Endothelial cell of umbilical vein (primary cell): Measurements from ENCODE around the gene CAT. TPM values are rescaled to one million over a fixed set of nuclear protein-coding genes. Genes with fewer than 3 reads are reported as not detected.

Source experiments
- BruUV-seq: library from RNA; stranded (reverse); fragments of 400-500 nt; replicated peaks from 2 replicates; lab custom pipeline; 2021; lab: Mats Ljungman, UMichigan
- CTCF ChIA-PET: fragments of 300-600, 350-600 bp; sonication (Branson Sonifier 250); formaldehyde crosslinking; loops from one replicate; lab custom pipeline; 2021; ENCODE audit warnings: antibody characterized with exemption, inconsistent platforms; lab: Charles Lee
- POLR2A ChIA-PET: fragments of 300-600, 350-600 bp; sonication (Branson Sonifier 250); formaldehyde crosslinking; loops from one replicate; lab custom pipeline; 2021; ENCODE audit warnings: antibody characterized with exemption, inconsistent platforms; lab: Charles Lee
- DNase-seq: peaks from one replicate; pipeline ENCODE4 v3.0.0-alpha.2; 2011; ENCODE audit warnings: low read depth, low spot score
- FAIRE-seq: peaks from 2 replicates; lab custom pipeline; 2011; peaks lifted over from hg19 to GRCh38; lab: Jason Lieb, UNC
- H2AFZ ChIP-seq: 2 replicates; pipeline ENCODE4 v1.6.0; 2012; ENCODE audit warnings: low read depth, low read length, control low read depth, inconsistent platforms
- H3K27ac ChIP-seq: 2 replicates; pipeline ENCODE4 v1.5.1; 2011; ENCODE audit warnings: low read depth, mild to moderate bottlenecking, control low read depth, low read length, moderate library complexity; ENCODE audit not compliant: insufficient read depth
- H3K27me3 ChIP-seq, 2 experiments: 2 replicates each; pipeline versions ENCODE4 v1.6.0 to v1.6.1; 2011; ENCODE audit warnings: low read length in 2 of 2, mixed read lengths in 1 of 2; ENCODE audit not compliant: control insufficient read depth in 2 of 2, insufficient read depth in 2 of 2
- H3K36me3 ChIP-seq, 2 experiments: 2 replicates in 1 of 2; 3 replicates in 1 of 2; pipeline ENCODE4 v1.5.1; 2011; ENCODE audit warnings: low read length in 2 of 2, mild to moderate bottlenecking in 1 of 2, moderate library complexity in 1 of 2; ENCODE audit not compliant: control insufficient read depth in 2 of 2, insufficient read depth in 2 of 2; ENCODE audit errors: extremely low read depth in 1 of 2
- H3K4me1 ChIP-seq: 3 replicates; pipeline ENCODE4 v1.5.1; 2011; ENCODE audit warnings: mild to moderate bottlenecking, low read length; ENCODE audit not compliant: control insufficient read depth, insufficient read depth; ENCODE audit errors: extremely low read depth
- H3K4me2 ChIP-seq: 2 replicates; pipeline ENCODE4 v1.6.1; 2011; ENCODE audit warnings: low read length, control low read depth, mixed read lengths; ENCODE audit not compliant: insufficient read depth
- H3K4me3 ChIP-seq, 3 experiments: fragments of 200-600 bp in 1 of 3; sonication (generic), shearing (Covaris generic) in 1 of 3; replicated peaks in 1 of 3; 2 replicates each; pipeline ENCODE4 v1.5.1; 2011 to 2016; ENCODE audit warnings: control low read depth in 3 of 3, low read length in 3 of 3, mild to moderate bottlenecking in 2 of 3, inconsistent platforms in 1 of 3, low read depth in 1 of 3, moderate library complexity in 1 of 3; ENCODE audit not compliant: insufficient read depth in 1 of 3
- H3K79me2 ChIP-seq: 2 replicates; pipeline ENCODE4 v1.6.0; 2012; ENCODE audit warnings: low read length, inconsistent platforms; ENCODE audit not compliant: control insufficient read depth, insufficient read depth
- H3K9ac ChIP-seq: replicated peaks from 2 replicates; pipeline ENCODE3; 2011; ENCODE audit warnings: low read length, control low read depth; ENCODE audit not compliant: insufficient read depth; ENCODE audit errors: extremely low read depth
- H3K9me1 ChIP-seq: replicated peaks from 3 replicates; pipeline ENCODE4 v1.6.0; 2011; ENCODE audit warnings: mild to moderate bottlenecking, low read length; ENCODE audit not compliant: control insufficient read depth, insufficient read depth; ENCODE audit errors: extremely low read depth
- H3K9me3 ChIP-seq: replicated peaks from 2 replicates; pipeline ENCODE4 v1.5.1; 2012; ENCODE audit warnings: low read length, inconsistent platforms; ENCODE audit not compliant: control insufficient read depth, insufficient read depth
- H4K20me1 ChIP-seq: replicated peaks from 2 replicates; pipeline ENCODE3; 2011; ENCODE audit warnings: mild to moderate bottlenecking, low read length; ENCODE audit not compliant: control insufficient read depth, insufficient read depth; ENCODE audit errors: extremely low read depth
- EZH2 ChIP-seq: IDR thresholded peaks from 2 replicates; pipeline ENCODE4 v1.6.1; 2012; ENCODE audit warnings: borderline replicate concordance, low read depth, mild to moderate bottlenecking, moderate library complexity, low read length, inconsistent platforms; ENCODE audit not compliant: severe bottlenecking
- FOS ChIP-seq: IDR thresholded peaks from 2 replicates; pipeline ENCODE4 v1.6.1; 2011; ENCODE audit warnings: mild to moderate bottlenecking, low read length, moderate library complexity, borderline replicate concordance; ENCODE audit not compliant: insufficient read depth
- GATA2 ChIP-seq: IDR thresholded peaks from 2 replicates; pipeline ENCODE4 v1.7.0; 2011; ENCODE audit warnings: low read depth, mild to moderate bottlenecking, moderate library complexity, mixed read lengths, low read length; ENCODE audit not compliant: insufficient read length, insufficient read depth
- JUN ChIP-seq: IDR thresholded peaks from 2 replicates; pipeline ENCODE4 v1.6.1; 2011; ENCODE audit warnings: borderline replicate concordance, low read depth; ENCODE audit not compliant: insufficient read length, insufficient read depth
- POLR2A ChIP-seq: IDR thresholded peaks from 2 replicates; pipeline ENCODE4 v1.6.1; 2012; ENCODE audit warnings: low read depth, mild to moderate bottlenecking, control low read depth, low read length
- dilution Hi-C: fragments of 300-500 bp; cut with MboI; formaldehyde crosslinking; loops from one replicate; pipeline ENCODE4 v1.15.0; 2019; ENCODE audit warnings: low sequenced_read_pairs; ENCODE audit not compliant: extremely low pct_ligation_motif_present
- intact Hi-C: fragments of 100-400 bp; cut with micrococcal nuclease; formaldehyde crosslinking; loops from one replicate; pipeline ENCODE4 v1.10.0; 2022
- polyA plus RNA-seq, 4 experiments: library from polyadenylated mRNA; depleted of rRNA in 3 of 4; stranded (reverse) in 3 of 4; unstranded in 1 of 4; fragments of >200 nt; gene quantifications; 2 replicates each; pipeline versions ENCODE4 v1.2.1 to v1.2.3, GENCODE V29; 2011 to 2012; ENCODE audit warnings: missing spikeins in 1 of 4
- total RNA-seq: library from RNA; stranded (reverse); gene quantifications from 2 replicates; pipeline ENCODE4 v1.2.3, GENCODE V29; 2021
- TF ChIP-seq, protein P1 (sequence below), 2 donors: IDR thresholded peaks; 1 replicate in 1 of 2; 2 replicates in 1 of 2; pipeline ENCODE4 v1.5.1; 2011; ENCODE audit warnings: low read length in 2 of 2, mild to moderate bottlenecking in 2 of 2, moderate library complexity in 2 of 2, control low read depth in 1 of 2, inconsistent platforms in 1 of 2, low read depth in 1 of 2; ENCODE audit not compliant: insufficient read depth in 1 of 2; ENCODE audit errors: extremely low read depth in 1 of 2

Gene CAT
- total and polyA plus RNA-seq, 2 donors (not counting 3 experiments of a cell fraction or from before 2014, with no cell fraction given) = 32.7 to 50.5 TPM

DNA sequence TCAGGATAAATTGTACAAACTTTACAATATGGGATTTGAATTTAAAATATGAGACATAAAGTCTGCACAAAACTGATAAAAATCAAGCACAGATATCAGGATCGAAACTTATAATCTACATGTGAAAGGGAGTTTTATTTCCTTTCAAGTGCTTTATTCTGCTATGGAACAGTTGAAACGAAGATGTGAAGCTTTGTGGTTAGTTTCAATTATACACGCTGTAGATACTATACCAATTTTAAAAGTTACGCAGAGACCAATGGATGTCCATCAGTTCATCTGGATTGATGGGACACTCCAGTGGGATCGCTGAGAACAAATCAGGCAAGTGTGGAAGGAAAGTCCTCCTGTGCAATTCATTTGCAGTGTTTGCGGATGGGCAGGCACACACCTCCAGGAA lies 34.5 kb upstream of the CAT start:
- Histone ChIP-seq H3K4me2 (no peak overlapping the region), H3K4me3 (no peak overlapping the region), H3K27ac (no peak overlapping the region), H3K27me3 (peaks cover 0 to 3% of the 10 kb centered on the region in 2 experiments), H2AFZ (no peak overlapping the region), H3K36me3 (no peaks in the 10 kb centered on the region), H3K79me2 (no peaks in the 10 kb centered on the region), H4K20me1 (no peaks in the 10 kb centered on the region), H3K9ac (no peak overlapping the region), H3K9me1 (no peaks in the 10 kb centered on the region), H3K4me1 (no peaks in the 10 kb centered on the region), H3K9me3 (no peaks in the 10 kb centered on the region)
- intact Hi-C loops (no loop called here), dilution Hi-C loops (no loop called here)
- no peak for DNase-seq
- TF ChIP-seq FOS (no peak), POLR2A (no peak)
- TF ChIP-seq, protein P1, sequence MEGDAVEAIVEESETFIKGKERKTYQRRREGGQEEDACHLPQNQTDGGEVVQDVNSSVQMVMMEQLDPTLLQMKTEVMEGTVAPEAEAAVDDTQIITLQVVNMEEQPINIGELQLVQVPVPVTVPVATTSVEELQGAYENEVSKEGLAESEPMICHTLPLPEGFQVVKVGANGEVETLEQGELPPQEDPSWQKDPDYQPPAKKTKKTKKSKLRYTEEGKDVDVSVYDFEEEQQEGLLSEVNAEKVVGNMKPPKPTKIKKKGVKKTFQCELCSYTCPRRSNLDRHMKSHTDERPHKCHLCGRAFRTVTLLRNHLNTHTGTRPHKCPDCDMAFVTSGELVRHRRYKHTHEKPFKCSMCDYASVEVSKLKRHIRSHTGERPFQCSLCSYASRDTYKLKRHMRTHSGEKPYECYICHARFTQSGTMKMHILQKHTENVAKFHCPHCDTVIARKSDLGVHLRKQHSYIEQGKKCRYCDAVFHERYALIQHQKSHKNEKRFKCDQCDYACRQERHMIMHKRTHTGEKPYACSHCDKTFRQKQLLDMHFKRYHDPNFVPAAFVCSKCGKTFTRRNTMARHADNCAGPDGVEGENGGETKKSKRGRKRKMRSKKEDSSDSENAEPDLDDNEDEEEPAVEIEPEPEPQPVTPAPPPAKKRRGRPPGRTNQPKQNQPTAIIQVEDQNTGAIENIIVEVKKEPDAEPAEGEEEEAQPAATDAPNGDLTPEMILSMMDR (IDR thresholded peaks at IDR 0.05; ENCODE audit: extremely low read depth in 1 of 2, insufficient read depth in 1 of 2, low read depth in 1 of 2, low read length in 2 of 2) = no peak
- BruUV-seq = no TSS peak
- POLR2A ChIA-PET = no interaction called here
- CTCF ChIA-PET = interaction anchor here (0.9 kb wide), 1 partner anchor 14 kb away, joined by 3 read pairs; no protein-coding TSS in a partner anchor
- FAIRE-seq = no peak

DNA sequence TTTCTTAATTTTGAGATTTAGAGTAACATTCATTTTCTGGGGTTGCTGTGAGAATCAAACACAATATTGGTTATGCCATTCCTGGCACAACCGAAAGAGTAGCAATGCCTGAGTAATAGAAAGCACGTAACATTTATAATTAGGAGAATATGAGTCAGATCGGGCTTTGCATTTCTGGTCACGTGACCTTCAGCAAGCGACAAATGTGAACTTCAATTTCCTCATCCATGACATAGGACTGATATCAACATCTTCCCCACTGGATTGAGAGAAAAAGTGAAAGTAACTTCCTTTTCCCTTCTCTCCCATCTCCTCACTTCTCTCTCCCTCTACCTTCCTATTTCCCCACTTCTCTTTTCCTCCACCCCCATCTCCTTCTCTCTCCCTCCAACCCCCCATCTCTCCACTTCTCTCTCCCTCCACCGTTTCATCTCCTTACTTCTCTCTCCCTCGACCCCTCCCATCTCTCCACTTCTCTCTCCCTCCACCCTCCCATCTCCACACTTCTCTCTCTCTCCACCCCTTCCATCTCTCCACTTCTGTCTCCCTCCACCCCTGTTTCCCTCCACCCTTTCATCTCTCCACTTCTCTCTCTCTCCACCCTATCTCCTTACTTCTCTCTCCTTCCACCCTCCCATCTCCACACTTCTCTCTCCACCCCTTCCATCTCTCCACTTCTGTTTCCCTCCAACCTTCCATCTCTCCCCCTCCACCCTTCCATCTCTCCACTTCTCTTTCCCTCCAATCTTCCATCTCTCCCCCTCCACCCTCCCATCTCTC lies 33.5 kb upstream of the CAT start:
- intact Hi-C loops (no loop called here), dilution Hi-C loops (no loop called here)
- H4K20me1 ChIP-seq = no peaks in the 10 kb centered on the region
- H3K4me3 ChIP-seq = no peak overlapping the region
- H3K9me3 ChIP-seq = no peaks in the 10 kb centered on the region
- H3K36me3 ChIP-seq = no peaks in the 10 kb centered on the region
- no peaks in the 10 kb centered on the region for H3K4me1 ChIP-seq
- DNase-seq (no peak), FAIRE-seq (no peak)
- H3K9ac ChIP-seq = no peak overlapping the region
- peaks cover 0 to 3% of the 10 kb centered on the region in 2 experiments for H3K27me3 ChIP-seq
- H3K4me2 ChIP-seq = no peak overlapping the region
- no peak overlapping the region for H3K27ac ChIP-seq
- ChIA-PET POLR2A (no interaction called here), CTCF (no interaction called here)
- no TSS peak for BruUV-seq
- no peak overlapping the region for H2AFZ ChIP-seq
- H3K9me1 ChIP-seq = no peaks in the 10 kb centered on the region
- no peaks in the 10 kb centered on the region for H3K79me2 ChIP-seq
- TF ChIP-seq JUN (no peak), EZH2 (no peak), GATA2 (no peak)
